HepG2 (cell line): ENCODE data around the gene ST3GAL4. TPM values are rescaled to one million over a fixed set of nuclear protein-coding genes. Genes with fewer than 3 reads are reported as not detected.

Source experiments
- GATAD1 ChIP-seq: IDR thresholded peaks from 2 replicates; pipeline ENCODE4 v1.6.1; 2016; ENCODE audit warnings: missing genetic modification reagents, missing compliant biosample characterization
- KDM5A ChIP-seq: fragments of 200-600 bp; sonication (generic); IDR thresholded peaks from 2 replicates; pipeline ENCODE4 v1.7.0; 2018; ENCODE audit warnings: antibody characterized with exemption, mild to moderate bottlenecking, low read length, borderline replicate concordance
- ZBTB7B ChIP-seq: sonication (generic); formaldehyde crosslinking; IDR thresholded peaks from 2 replicates; pipeline ENCODE4 v1.4.0; 2020; ENCODE audit warnings: missing genetic modification reagents
- ZNF747 ChIP-seq: sonication (generic); formaldehyde crosslinking; IDR thresholded peaks from 2 replicates; pipeline ENCODE4 v1.8.1; 2023; ENCODE audit warnings: missing genetic modification reagents, mild to moderate bottlenecking, borderline replicate concordance
- polyA plus RNA-seq, 8 experiments: library from polyadenylated mRNA; depleted of rRNA in 3 of 8; stranded (reverse) in 7 of 8; unstranded in 1 of 8; fragments of >200 nt; fragmentation: Illumina TruSeq in 4 of 8; extraction: Trizol in 4 of 8; gene quantifications; 2 replicates each; pipeline versions ENCODE4 v1.2.1 to v1.2.3, GENCODE V29; 2011 to 2016; ENCODE audit warnings: low read depth in 4 of 8, missing spikeins in 1 of 8, mixed read lengths in 1 of 8; ENCODE audit not compliant: insufficient read depth in 1 of 8
- total RNA-seq, 5 experiments: library from RNA; depleted of rRNA; stranded (reverse); fragments of >200 nt; fragmentation: Illumina TruSeq; extraction: Trizol; gene quantifications; 2 replicates each; pipeline ENCODE4 v1.2.3, GENCODE V29; 2016; ENCODE audit warnings: low read depth in 1 of 5
- TF ChIP-seq, protein P1 (sequence below), 2 experiments: sonication (generic) in 1 of 2; formaldehyde crosslinking in 1 of 2; IDR thresholded peaks; 2 replicates each; pipeline versions ENCODE4 v1.6.1 to v1.9.0; 2014 to 2022; ENCODE audit warnings: antibody characterized with exemption in 1 of 2, borderline replicate concordance in 1 of 2, inconsistent platforms in 1 of 2, low read depth in 1 of 2, missing genetic modification reagents in 1 of 2
- TF ChIP-seq, protein P2 (sequence below): sonication (generic); formaldehyde crosslinking; IDR thresholded peaks from 2 replicates; pipeline ENCODE4 v1.8.1; 2022; ENCODE audit warnings: low read depth, mild to moderate bottlenecking, missing genetic modification reagents
- TF ChIP-seq, protein P3 (sequence below): sonication (generic); formaldehyde crosslinking; IDR thresholded peaks from 2 replicates; pipeline ENCODE4 v1.8.0; 2022; ENCODE audit warnings: mild to moderate bottlenecking, missing genetic modification reagents, moderate library complexity

Gene ST3GAL4
- total and polyA plus RNA-seq, 2 of the 13 experiments (the other 11 are each of a cell fraction or from before 2014, with no cell fraction given) = 9.1 to 13.3 TPM

DNA sequence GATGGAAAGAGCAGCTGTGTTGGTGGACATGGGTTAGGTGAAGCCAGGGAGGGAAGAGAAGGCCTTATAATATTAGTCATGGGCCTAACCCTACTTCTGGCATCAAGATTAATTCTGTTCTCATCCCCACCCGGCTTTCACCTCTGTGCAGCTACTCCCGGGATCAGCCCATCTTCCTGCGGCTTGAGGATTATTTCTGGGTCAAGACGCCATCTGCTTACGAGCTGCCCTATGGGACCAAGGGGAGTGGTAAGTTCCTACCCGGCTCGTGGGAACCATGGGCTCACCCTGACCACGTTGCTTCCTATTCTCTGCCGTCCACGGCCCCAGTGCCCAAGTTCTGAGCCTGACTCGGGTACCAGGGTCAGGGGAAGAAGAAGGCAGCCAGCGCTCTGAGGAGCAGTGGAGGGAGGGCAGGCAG lies 51.6 kb downstream of the ST3GAL4 start (continued):
- TF ChIP-seq, protein P1, sequence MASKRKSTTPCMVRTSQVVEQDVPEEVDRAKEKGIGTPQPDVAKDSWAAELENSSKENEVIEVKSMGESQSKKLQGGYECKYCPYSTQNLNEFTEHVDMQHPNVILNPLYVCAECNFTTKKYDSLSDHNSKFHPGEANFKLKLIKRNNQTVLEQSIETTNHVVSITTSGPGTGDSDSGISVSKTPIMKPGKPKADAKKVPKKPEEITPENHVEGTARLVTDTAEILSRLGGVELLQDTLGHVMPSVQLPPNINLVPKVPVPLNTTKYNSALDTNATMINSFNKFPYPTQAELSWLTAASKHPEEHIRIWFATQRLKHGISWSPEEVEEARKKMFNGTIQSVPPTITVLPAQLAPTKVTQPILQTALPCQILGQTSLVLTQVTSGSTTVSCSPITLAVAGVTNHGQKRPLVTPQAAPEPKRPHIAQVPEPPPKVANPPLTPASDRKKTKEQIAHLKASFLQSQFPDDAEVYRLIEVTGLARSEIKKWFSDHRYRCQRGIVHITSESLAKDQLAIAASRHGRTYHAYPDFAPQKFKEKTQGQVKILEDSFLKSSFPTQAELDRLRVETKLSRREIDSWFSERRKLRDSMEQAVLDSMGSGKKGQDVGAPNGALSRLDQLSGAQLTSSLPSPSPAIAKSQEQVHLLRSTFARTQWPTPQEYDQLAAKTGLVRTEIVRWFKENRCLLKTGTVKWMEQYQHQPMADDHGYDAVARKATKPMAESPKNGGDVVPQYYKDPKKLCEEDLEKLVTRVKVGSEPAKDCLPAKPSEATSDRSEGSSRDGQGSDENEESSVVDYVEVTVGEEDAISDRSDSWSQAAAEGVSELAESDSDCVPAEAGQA (IDR thresholded peaks at IDR 0.05; ENCODE audit: low read depth) = no peak
- TF ChIP-seq, protein P1 (CRISPR knock-in tag; IDR thresholded peaks at IDR 0.05; ENCODE audit: borderline replicate concordance) = no peak
- TF ChIP-seq, protein P2, sequence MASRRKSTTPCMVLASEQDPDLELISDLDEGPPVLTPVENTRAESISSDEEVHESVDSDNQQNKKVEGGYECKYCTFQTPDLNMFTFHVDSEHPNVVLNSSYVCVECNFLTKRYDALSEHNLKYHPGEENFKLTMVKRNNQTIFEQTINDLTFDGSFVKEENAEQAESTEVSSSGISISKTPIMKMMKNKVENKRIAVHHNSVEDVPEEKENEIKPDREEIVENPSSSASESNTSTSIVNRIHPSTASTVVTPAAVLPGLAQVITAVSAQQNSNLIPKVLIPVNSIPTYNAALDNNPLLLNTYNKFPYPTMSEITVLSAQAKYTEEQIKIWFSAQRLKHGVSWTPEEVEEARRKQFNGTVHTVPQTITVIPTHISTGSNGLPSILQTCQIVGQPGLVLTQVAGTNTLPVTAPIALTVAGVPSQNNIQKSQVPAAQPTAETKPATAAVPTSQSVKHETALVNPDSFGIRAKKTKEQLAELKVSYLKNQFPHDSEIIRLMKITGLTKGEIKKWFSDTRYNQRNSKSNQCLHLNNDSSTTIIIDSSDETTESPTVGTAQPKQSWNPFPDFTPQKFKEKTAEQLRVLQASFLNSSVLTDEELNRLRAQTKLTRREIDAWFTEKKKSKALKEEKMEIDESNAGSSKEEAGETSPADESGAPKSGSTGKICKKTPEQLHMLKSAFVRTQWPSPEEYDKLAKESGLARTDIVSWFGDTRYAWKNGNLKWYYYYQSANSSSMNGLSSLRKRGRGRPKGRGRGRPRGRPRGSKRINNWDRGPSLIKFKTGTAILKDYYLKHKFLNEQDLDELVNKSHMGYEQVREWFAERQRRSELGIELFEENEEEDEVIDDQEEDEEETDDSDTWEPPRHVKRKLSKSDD (CRISPR knock-in tag) = no peak
- TF ChIP-seq ZBTB7B = no peak
- TF ChIP-seq GATAD1 (CRISPR knock-in tag) = no peak
- TF ChIP-seq ZNF747 = no peak
- TF ChIP-seq, protein P3, sequence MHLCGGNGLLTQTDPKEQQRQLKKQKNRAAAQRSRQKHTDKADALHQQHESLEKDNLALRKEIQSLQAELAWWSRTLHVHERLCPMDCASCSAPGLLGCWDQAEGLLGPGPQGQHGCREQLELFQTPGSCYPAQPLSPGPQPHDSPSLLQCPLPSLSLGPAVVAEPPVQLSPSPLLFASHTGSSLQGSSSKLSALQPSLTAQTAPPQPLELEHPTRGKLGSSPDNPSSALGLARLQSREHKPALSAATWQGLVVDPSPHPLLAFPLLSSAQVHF (CRISPR knock-in tag) = no peak
- no peak for TF ChIP-seq KDM5A
